Measurements from ENCODE around the gene FKTN.
"Not testable (repeated sequence)": the region's sequence is repeated elsewhere in the genome, so short reads cannot be mapped to it uniquely, and the experiment has no call there.

- not testable (repeated sequence) for TF ChIP-seq POLR2A (conservative IDR thresholded peaks at IDR 0.05); RNF2 (IDR thresholded peaks at IDR 0.05); SIN3A (IDR thresholded peaks at IDR 0.05; ENCODE audit: borderline replicate concordance in 2 of 2, control insufficient read depth in 1 of 2, low read depth in 2 of 2, low read length in 2 of 2); HNRNPH1 (optimal IDR thresholded peaks at IDR 0.05; ENCODE audit: low read depth, low read length); CBX5 (IDR thresholded peaks at IDR 0.05; ENCODE audit: borderline replicate concordance, low read depth); ETS1 (conservative IDR thresholded peaks at IDR 0.05; ENCODE audit: control insufficient read depth, low read depth, low read length); XRCC5 (IDR thresholded peaks at IDR 0.05; ENCODE audit: low read depth, low read length); ZNF830 (CRISPR knock-in tag; IDR thresholded peaks at IDR 0.05); KLF1 (tag; IDR thresholded peaks at IDR 0.05); MBD1 (CRISPR knock-in tag; IDR thresholded peaks at IDR 0.05); POLR2AphosphoS5 (IDR thresholded peaks at IDR 0.05; ENCODE audit: control insufficient read depth, insufficient read depth, low read depth, low read length); RB1 (IDR thresholded peaks at IDR 0.05; ENCODE audit: low read depth); GTF2F1 (IDR thresholded peaks at IDR 0.05; ENCODE audit: low read depth, low read length)
Measured at GRCh38 chr9:105522618-105523385, 35.1 kb upstream of the FKTN start.
